Muscle layer of duodenum (tissue), 2 donors: Measurements from ENCODE around the gene NOTCH3.
A peak's percentile ranks its signal among the peaks of the same experiment; 100 is the strongest.

Source experiments
- H3K27ac ChIP-seq: one replicate; pipeline ENCODE4 v1.7.0; 2013; ENCODE audit warnings: mild to moderate bottlenecking, low read length
- H3K27me3 ChIP-seq: one replicate; pipeline ENCODE4 v1.7.0; 2013; ENCODE audit warnings: low read depth, mild to moderate bottlenecking, control low read depth, low read length
- H3K36me3 ChIP-seq, 2 donors: one replicate each; pipeline ENCODE4 v1.7.0; 2013; ENCODE audit warnings: low read length in 2 of 2, control low read depth in 1 of 2, mild to moderate bottlenecking in 1 of 2; ENCODE audit not compliant: insufficient read depth in 2 of 2, control insufficient read depth in 1 of 2
- H3K4me1 ChIP-seq, 2 donors: one replicate each; pipeline ENCODE4 v1.7.0; 2013; ENCODE audit warnings: low read length in 2 of 2, mild to moderate bottlenecking in 2 of 2, control low read depth in 1 of 2, moderate library complexity in 1 of 2; ENCODE audit not compliant: insufficient read depth in 2 of 2, control insufficient read depth in 1 of 2
- H3K4me3 ChIP-seq, 2 donors: one replicate each; pipeline ENCODE4 v1.7.0; 2013; ENCODE audit warnings: low read length in 2 of 2, low read depth in 1 of 2, mild to moderate bottlenecking in 1 of 2
- H3K9me3 ChIP-seq, 2 donors: one replicate each; pipeline ENCODE4 v1.7.0; 2013; ENCODE audit warnings: low read length in 2 of 2, control low read depth in 1 of 2, mild to moderate bottlenecking in 1 of 2; ENCODE audit not compliant: control insufficient read depth in 1 of 2
- donor health status: healthy.

NOTCH3 gene

GRCh38 chr19:15188851-15189250, 11.9 kb downstream of the NOTCH3 start:
- Histone ChIP-seq H3K36me3 (no peaks in the 10 kb centered on the region), H3K4me1 (no peaks in the 10 kb centered on the region), H3K4me3 (no peak overlapping the region), H3K27me3 (no peaks in the 10 kb centered on the region), H3K9me3 (no peaks in the 10 kb centered on the region), H3K27ac (no peak overlapping the region)

GRCh38 chr19:15187026-15188007, 13.5 kb downstream of the NOTCH3 start:
- Histone ChIP-seq H3K4me3 (no peak overlapping the region), H3K4me1 (no peaks in the 10 kb centered on the region), H3K36me3 (no peaks in the 10 kb centered on the region), H3K27ac (no peak overlapping the region), H3K27me3 (no peaks in the 10 kb centered on the region), H3K9me3 (no peaks in the 10 kb centered on the region)

GRCh38 chr19:15185188-15185587, 15.6 kb downstream of the NOTCH3 start:
- no peaks in the 10 kb centered on the region for H3K9me3 ChIP-seq
- H3K36me3 ChIP-seq: no peaks in the 10 kb centered on the region
- H3K4me3 ChIP-seq: no peak overlapping the region
- no peaks in the 10 kb centered on the region for H3K4me1 ChIP-seq
- H3K27ac ChIP-seq: no peak overlapping the region
- H3K27me3 ChIP-seq: no peaks in the 10 kb centered on the region

GRCh38 chr19:15184776-15185175, 16.0 kb downstream of the NOTCH3 start:
- Histone ChIP-seq H3K36me3 (no peaks in the 10 kb centered on the region), H3K27ac (no peak overlapping the region)

GRCh38 chr19:15181394-15181793, 19.4 kb downstream of the NOTCH3 start:
- Histone ChIP-seq H3K27me3 (peaks cover 3% of the 10 kb centered on the region), H3K4me1 (peaks cover 0 to 7% of the 10 kb centered on the region in 2 donors), H3K27ac (no peak overlapping the region), H3K36me3 (no peaks in the 10 kb centered on the region), H3K9me3 (no peaks in the 10 kb centered on the region), H3K4me3 (no peak overlapping the region)

More at GRCh38 chr19:15184776-15185175, 16.0 kb downstream of the NOTCH3 start:
- Histone ChIP-seq H3K27me3 (no peaks in the 10 kb centered on the region), H3K9me3 (no peaks in the 10 kb centered on the region), H3K4me3 (no peak overlapping the region), H3K4me1 (no peaks in the 10 kb centered on the region)

GRCh38 chr19:15180451-15181390, 20.1 kb downstream of the NOTCH3 start:
- no peak overlapping the region for H3K4me3 ChIP-seq
- peaks cover 0 to 7% of the 10 kb centered on the region in 2 donors for H3K4me1 ChIP-seq
- H3K9me3 ChIP-seq: no peaks in the 10 kb centered on the region
- no peak overlapping the region for H3K27ac ChIP-seq
- H3K27me3 ChIP-seq: peaks cover 3% of the 10 kb centered on the region
- no peaks in the 10 kb centered on the region for H3K36me3 ChIP-seq

- Histone ChIP-seq H3K27ac (no peak overlapping the region), H3K9me3 (no peaks in the 10 kb centered on the region), H3K27me3 (peaks cover 3% of the 10 kb centered on the region), H3K36me3 (no peaks in the 10 kb centered on the region), H3K4me1 (peaks cover 0 to 7% of the 10 kb centered on the region in 2 donors), H3K4me3 (no peak overlapping the region)
Observed at GRCh38 chr19:15178629-15179308, 22.0 kb downstream of the NOTCH3 start.

- Histone ChIP-seq H3K27ac (no peak overlapping the region), H3K9me3 (no peaks in the 10 kb centered on the region), H3K4me1 (peaks cover 0 to 7% of the 10 kb centered on the region in 2 donors), H3K27me3 (peaks cover 3% of the 10 kb centered on the region), H3K4me3 (peak overlapping the region in 1 of 2 donors; percentile 45), H3K36me3 (no peaks in the 10 kb centered on the region)
Observed at GRCh38 chr19:15177269-15178116, 23.3 kb downstream of the NOTCH3 start.

GRCh38 chr19:15175609-15176008, 25.2 kb downstream of the NOTCH3 start:
- H3K4me3 ChIP-seq: no peak overlapping the region
- peaks cover 3% of the 10 kb centered on the region for H3K27me3 ChIP-seq
- no peaks in the 10 kb centered on the region for H3K9me3 ChIP-seq
- no peak overlapping the region for H3K27ac ChIP-seq
- peaks cover 0 to 7% of the 10 kb centered on the region in 2 donors for H3K4me1 ChIP-seq
- H3K36me3 ChIP-seq: no peaks in the 10 kb centered on the region

GRCh38 chr19:15173746-15174404, 26.9 kb downstream of the NOTCH3 start:
- Histone ChIP-seq H3K4me1 (peaks cover 0 to 7% of the 10 kb centered on the region in 2 donors), H3K27me3 (peaks cover 3% of the 10 kb centered on the region), H3K4me3 (no peak overlapping the region), H3K36me3 (no peaks in the 10 kb centered on the region), H3K27ac (no peak overlapping the region), H3K9me3 (no peaks in the 10 kb centered on the region)
